ENCODE results near the gene CDC42.

DNA sequence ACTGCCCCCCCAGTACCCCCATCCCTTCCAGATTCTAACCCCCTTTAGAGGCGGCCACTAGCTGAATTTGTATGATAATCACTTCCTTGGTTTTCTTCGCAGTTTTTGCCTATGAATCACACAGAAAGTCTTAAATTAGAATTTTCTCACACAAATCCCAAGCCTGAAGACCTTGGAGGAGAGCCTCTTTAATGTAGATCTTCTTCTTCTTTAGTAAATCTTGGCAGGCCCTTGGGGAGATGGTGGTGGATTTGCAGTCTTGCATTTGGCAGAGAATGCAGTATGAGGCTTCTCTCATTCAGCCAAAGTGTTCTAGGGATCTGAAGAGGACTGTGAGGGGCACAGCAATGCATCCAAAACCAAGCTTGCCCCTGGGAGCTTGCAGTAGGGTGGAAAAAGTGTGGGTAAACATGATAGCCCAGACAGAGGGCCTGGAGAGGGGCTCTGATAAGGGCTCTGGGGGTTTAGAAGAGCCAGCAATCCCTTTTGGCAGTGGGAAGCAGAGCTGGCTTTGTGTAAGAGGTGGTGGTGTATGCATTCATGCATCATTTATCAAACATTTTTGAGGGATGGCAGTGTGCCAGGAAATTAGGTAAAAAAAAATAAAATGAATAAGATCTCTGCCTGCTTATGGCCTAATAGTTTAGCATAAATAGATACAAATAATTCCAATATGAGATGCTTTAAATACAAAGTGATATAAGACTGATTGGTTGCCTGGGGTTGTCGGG, 7.7 kb upstream of the CDC42 start:
- TF ChIP-seq, protein P1, sequence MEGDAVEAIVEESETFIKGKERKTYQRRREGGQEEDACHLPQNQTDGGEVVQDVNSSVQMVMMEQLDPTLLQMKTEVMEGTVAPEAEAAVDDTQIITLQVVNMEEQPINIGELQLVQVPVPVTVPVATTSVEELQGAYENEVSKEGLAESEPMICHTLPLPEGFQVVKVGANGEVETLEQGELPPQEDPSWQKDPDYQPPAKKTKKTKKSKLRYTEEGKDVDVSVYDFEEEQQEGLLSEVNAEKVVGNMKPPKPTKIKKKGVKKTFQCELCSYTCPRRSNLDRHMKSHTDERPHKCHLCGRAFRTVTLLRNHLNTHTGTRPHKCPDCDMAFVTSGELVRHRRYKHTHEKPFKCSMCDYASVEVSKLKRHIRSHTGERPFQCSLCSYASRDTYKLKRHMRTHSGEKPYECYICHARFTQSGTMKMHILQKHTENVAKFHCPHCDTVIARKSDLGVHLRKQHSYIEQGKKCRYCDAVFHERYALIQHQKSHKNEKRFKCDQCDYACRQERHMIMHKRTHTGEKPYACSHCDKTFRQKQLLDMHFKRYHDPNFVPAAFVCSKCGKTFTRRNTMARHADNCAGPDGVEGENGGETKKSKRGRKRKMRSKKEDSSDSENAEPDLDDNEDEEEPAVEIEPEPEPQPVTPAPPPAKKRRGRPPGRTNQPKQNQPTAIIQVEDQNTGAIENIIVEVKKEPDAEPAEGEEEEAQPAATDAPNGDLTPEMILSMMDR (conservative IDR thresholded peaks at IDR 0.05 in 1 of 2, IDR thresholded peaks at IDR 0.05 in 1 of 2; ENCODE audit: low read depth in 1 of 2, low read length in 2 of 2): no peak
- no peak for TF ChIP-seq EZH2 (IDR thresholded peaks at IDR 0.05; ENCODE audit: low read length, missing control alignments)
